Stimulated activated CD4-positive, alpha-beta T cell treated with anti-CD3 and anti-CD28 coated beads, Interleukin-4, amount 100 ng/mL, for 48 hours (primary cell): ENCODE measurements around the gene SYTL3.
A peak's percentile ranks its signal among the peaks of the same experiment; 100 is the strongest.
"Not testable (repeated sequence)": the region's sequence is repeated elsewhere in the genome, so short reads cannot be mapped to it uniquely, and the experiment has no call there.

ENCODE experiments used
- DNase-seq, 2 donors: peaks; one replicate each; pipeline ENCODE4 v3.0.0-alpha.2; 2020; ENCODE audit warnings: low read depth in 2 of 2

Gene SYTL3

GRCh38 chr6:158662607-158662953, 12.7 kb downstream of the SYTL3 start:
- DNase-seq: no peak

GRCh38 chr6:158662954-158663624, 13.2 kb downstream of the SYTL3 start:
- DNase-seq: no peak

DNA sequence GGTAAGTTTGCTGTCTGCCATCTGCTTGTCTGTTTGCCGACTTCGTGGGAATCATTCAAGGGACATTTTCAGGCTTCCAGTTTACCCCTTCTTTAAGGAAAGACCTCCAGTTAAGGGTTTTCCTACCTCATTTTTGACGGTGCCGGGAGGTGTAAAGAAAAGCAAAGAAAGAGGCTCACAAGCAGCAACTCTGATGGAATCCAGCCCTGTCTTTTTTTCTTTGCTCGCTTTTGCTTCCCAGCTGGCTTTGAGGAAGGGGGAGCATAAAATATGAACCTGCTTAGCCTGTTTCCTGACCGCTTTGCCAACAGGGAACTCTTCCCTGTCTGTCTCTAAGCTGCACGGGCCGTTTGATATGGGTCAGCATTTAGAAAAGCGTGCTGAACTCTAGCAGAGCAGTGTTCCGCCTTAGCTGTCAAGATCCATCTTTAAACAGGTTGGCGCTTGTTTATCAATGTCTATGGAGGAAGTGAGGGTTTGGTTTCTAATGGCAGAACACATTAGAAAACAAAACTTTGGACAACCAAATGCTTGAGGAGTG, 13.8 kb downstream of the SYTL3 start:
- DNase-seq: no peak

DNA sequence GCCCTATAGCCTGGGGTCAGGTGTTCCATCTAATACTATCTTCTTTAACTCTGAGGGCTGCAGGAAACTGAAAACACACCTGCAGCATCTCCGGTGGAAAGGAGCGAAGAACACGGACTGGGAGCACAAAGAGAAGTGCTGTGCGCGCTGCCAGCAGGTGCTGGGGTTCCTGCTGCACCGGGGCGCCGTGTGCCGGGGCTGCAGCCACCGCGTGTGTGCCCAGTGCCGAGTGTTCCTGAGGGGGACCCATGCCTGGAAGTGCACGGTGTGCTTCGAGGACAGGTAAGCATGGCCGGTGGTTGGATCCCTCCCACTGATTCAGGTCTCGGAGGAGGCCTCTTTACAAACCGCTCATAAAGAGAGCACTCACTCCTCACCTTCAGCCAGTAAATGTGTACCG, 15.5 kb downstream of the SYTL3 start:
- no peak for DNase-seq

DNA sequence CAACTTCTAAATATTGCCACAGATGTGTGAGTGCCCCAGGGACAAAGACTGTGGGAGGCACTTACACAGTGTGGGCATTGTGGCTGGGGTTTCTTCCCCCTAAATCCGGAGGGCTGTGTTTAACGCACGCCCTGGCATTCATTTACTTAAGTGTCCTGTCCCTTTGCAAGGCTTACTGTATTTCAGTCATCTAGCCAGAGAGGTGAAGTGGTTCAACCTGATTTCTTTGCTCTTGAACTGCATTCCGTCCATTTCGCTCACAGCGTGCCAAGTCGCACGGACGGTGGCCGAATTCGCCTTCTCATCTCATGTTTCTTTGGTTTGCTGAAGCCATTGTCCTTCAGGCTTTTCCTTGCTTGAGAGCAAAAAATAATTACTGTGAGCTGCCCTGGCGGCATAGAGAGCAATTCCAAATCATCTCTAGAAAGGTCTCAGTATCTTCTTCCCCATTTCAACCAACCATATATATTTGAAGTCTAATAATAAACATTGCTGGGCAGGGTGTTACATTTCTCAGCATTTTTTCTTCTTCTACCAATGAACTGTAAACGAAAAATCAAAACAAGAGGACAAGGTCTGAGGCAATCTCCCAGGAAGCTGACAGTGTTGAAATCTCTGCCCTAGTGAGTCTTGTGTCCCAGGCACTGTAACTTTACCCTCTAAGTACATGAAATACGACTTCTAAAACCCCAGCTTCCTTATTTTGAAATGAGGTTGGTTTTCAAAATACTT, 16.9 kb downstream of the SYTL3 start:
- no peak for DNase-seq

DNA sequence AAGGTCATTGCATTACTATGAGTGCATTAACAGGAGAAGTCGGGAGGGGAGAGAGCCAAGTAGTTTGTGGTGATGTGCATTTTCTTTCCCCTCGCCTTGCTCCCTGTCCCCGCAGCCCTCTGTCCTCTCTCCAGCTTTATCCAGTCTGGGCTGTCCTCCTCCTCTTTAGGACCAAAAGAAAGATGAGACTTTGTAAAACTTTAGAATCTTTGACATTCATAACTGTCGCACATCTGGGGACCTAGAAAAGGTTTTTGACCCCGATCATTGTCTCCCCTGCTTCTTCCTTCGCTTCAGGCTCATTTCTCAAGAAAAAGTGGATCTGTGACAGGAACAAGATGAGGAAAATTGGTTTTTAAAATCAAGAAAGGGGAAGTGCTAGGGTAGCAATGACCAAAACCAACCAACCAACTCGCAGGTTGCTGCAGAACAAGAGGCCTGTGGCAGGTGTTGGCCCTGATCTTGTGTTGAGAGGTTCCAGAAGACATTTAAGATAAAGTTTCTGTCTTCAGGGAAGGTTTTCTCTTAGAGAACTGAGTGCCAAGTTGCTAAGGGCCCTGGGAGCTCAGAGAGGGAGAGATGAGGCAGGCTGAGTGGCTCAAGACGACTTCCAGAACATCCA, 17.6 kb downstream of the SYTL3 start:
- no peak for DNase-seq

GRCh38 chr6:158668707-158669103, 18.9 kb downstream of the SYTL3 start:
- DNase-seq: no peak

- DNase-seq: no peak
Observed at GRCh38 chr6:158669145-158670035, 19.5 kb downstream of the SYTL3 start.

DNA sequence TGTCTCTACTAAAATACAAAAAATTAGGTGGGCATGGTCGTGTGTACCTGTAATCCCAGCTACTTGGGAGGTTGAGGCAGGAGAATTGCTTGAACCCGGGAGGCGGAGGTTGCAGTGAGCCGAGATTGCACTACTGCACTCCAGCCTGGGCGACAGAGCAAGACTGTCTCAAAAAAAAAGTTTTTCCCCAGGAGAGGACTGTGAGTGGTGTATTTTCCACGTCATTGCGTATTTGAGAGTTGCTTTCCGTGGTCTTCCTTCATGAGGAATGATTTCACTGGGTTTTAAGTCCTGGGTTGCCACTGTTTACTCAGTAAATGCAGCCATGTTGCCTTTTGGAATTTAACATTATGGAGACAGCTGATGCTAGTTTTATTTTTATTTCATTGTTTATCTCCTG, 22.3 kb downstream of the SYTL3 start:
- DNase-seq: not testable (repeated sequence)

- DNase-seq: no peak
Observed at GRCh38 chr6:158672726-158673125, 22.9 kb downstream of the SYTL3 start.

DNA sequence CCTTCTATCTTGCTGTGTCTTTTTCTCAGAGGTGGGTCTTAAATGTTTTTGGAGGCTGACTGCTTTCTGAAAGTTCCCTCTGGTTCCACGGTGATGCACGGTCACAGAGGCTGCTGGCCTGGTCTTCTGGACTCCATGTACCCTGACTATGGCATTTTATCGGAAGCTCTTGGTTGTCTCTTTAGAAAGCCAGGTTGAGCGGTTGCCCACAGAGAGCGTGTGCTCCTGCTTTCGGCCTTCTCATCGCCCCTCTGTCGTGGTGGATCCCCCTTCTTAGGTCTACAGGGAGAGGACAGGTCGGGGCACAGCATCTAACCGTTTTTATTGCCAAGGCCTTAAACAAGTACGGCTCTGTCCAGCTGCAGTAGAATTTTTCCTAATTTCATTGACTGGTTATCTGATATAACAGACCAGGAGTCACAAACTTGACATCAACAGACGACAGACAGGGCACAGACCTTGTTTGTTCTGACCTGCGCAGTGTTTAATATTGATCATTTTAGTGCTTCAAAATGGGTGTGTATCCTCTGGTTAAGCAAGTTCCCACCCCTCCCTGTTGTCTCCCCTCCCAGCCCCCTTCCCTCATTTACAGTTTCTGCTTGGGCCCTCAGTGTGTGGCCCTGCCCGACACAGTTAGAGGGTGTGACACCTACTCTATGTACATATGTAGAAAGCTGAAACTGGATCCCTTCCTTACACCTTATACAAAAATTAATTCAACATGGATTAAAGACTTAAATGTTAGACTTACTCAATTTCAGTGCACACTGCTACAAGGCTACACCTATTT, 24.7 kb downstream of the SYTL3 start:
- no peak for DNase-seq

DNA sequence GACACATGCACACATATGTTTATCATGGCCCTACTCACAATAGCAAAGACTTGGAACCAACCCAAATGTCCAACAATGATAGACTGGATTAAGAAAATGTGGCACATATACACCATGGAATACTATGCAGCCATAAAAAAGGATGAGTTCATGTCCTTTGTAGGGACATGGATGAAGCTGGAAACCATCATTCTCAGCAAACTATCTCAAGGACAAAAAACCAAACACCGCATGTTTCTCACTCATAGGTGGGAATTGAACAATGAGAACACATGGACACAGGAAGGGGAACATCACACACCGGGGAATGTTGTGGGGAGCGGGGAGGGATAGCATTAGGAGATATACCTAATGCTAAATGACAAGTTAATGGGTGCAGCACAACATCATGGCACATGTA, 27.2 kb downstream of the SYTL3 start:
- DNase-seq: not testable (repeated sequence)

- DNase-seq: no peak
Observed at GRCh38 chr6:158677906-158678578, 28.2 kb downstream of the SYTL3 start.

DNA sequence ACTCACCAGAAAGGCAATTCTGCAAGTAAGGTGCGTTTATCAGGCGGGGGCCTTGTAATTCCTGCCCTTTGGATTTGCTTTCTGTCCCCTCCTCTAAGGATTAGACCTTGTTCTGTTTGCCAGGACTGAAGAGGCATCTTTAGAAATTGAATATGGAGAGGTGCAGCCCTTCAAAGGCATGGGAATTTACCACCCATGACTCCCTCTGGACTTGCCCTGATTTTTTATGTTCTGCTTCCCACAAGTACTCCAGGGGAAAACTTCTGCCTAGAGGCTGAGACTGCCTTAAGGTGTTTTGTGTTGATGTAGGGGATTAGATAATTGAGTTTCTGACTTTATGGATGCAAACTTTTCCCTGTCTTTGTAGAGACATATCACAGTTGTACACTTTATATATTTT, 30.2 kb downstream of the SYTL3 start:
- no peak for DNase-seq

- no peak for DNase-seq
Observed at GRCh38 chr6:158680481-158680880, 30.6 kb downstream of the SYTL3 start.

GRCh38 chr6:158684311-158684710, 34.5 kb downstream of the SYTL3 start:
- no peak for DNase-seq

DNA sequence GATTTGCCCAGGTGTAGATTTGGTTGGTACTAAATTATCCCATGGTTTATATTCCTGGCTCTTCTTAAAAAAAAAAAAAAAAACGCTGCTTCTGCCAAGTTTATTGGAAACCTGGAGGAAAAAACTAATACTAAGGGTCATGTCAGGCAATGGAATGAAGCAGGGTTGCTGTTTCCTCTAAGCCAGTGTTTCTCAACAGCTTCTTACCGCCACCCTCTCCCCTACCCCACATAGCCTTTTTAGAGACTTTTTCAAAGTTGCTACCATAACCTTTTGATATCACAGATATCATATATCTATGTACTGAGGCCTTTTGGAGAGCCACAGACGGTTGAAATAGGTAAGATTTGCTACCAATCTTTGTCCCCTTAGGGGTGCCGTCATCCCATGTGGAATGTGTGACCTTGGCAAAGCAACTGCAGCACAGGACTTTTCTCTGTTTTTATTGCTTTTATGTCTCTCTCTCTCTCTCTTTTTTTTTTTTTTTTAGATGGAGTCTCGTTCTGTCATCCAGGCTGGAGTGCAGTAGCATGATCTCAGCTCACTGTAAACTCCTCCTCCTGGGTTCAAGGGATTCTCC, 35.0 kb downstream of the SYTL3 start:
- DNase-seq: no peak

GRCh38 chr6:158686311-158686710, 36.5 kb downstream of the SYTL3 start:
- DNase-seq: no peak

GRCh38 chr6:158686791-158687381, 37.0 kb downstream of the SYTL3 start:
- peak in 1 of 2 donors; percentile 7 for DNase-seq

DNA sequence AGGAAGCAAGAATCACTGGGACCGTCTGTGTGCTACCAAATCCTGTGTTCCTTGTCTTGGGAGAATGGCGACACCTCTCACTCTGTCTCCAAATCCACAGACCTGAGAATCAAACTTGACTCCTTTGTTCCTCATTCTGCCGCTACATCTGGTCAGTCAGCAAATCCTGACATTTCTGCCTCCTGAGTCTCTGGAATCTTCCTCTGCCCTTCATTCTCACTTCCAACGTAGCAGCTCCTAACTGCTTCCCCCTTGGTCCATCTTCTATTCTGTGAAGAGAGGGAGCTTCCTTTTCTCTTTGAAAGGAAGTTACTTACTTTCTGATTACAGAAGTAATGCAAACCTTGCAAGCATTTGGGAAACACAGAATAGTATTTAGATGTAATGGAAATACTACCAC, 37.7 kb downstream of the SYTL3 start:
- no peak for DNase-seq
